GM21825 (cell line): ENCODE results near the gene GAPDHS.

Source experiments
- ATAC-seq: cut with Tn5 transposase; IDR thresholded peaks from one replicate; pipeline ENCODE4 v1.9.1; 2021; ENCODE audit warnings: mild to moderate bottlenecking, moderate library complexity; ENCODE audit not compliant: unreplicated experiment

The GAPDHS gene

DNA sequence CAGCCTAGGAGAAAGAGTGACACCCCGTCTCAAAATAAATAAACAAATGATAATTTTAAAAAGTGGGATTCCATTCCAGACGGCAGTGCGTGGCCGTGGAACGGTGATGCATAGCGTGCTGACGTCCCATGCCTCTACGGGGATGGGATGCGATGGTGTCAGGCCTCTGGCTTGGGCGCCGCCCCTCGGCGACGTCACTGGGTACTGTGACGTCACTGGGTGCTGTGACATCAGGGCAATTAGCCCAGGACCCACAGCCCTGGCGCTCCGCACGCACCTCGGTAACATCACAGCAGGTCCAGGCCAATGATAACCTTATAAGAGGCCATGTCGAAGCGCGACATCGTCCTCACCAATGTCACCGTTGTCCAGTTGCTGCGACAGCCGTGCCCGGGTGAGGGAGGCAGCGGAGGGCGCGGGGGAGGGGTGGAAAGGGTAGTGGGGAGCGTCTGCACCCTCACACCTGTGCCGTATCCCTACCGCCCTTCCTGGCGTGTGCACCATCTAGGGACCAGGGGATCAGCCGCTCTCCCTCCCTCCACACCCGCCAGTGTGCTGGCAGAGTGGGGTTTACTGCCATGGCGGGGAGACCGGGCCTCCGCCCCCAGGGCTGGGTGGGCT, at the start of gene GAPDHS:
Gene GAPDHS, plus strand, starts transcription at position 256 of the 621 bp plus-strand sequence. Its CDS starts 72 bp downstream, at position 328.
- ATAC-seq: no peak

DNA sequence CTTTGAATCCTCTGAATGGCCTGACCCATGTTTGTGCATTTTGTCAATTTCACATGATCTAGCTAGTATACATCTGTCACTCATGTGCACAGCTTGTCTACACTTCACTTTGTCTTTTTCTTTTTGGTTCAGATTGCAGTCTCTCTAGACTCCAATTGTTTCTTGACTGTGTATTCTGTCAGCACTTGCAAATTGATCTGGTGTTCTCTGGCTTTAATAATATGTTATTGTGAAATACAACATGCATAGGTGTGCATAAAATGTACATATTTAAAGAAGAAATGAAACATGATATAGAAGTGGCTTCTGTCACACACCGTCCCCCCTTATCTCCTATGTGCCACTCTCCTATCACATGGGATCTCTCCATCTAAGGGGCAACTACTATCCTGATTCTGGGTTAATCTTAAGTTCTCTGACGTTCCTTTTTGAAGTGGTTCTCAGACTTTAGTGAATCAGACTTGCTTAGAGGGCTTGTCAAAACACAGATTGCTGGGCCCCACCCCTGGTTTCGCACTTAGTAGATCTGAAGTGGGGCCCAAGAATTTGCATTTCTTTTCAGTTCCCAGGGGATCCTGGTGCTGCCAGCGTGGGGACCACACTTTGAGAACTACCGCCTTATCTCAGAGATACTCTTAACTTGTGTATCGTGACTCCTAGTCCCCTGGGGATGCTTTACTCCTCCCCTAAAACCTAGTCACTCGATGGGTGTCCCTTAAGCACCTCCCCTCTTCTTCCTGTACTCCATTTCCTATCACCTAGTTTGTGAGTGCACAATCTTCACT, 48.8 kb upstream of the GAPDHS start:
- ATAC-seq: peak; percentile 74

DNA sequence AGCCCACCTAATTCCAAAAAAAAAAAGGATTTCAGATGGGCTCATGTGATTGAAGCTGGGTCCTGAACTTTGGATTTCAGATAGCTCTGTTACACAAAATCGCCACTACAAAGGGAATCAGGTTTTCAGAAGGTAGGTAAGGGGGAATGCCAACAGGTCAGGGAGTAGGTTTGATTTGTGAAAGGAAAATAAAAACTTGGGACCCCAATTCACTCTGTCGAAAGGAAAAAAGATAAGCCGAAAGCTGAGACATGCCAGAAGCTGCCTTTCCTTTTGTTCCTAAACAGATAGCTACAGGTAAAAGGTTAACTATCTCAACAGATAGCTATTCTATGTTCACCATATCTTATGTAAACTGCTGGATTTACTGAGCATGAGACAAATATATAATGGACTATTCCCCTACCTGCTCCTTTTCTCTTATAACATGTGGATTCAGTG, 47.0 kb upstream of the GAPDHS start:
- no peak for ATAC-seq

DNA sequence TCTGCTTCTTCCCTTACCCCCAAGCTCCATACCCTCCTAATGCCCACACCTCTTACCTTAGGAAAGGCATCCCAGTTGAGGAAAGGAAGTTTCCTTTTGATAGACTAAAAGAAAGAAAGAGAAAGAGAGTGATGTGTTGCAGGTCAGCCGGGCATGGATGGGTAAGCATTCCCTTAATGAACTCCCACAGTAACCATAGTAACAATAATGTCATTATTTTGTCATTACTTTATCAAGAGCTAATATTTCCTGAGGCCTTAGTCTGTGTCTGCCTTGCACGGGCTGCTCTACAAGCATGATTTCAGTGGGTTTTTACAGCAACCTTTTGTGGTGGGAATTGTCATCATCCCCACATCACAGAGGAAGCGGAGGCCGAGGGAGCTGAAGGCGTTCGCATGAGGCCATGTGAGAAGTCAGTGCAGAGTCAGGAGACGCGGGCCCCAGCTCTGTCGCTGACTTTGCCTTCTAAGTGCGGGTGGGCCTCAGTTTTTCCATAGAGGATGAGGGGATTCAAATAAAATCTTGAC, 45.5 kb upstream of the GAPDHS start:
- no peak for ATAC-seq

DNA sequence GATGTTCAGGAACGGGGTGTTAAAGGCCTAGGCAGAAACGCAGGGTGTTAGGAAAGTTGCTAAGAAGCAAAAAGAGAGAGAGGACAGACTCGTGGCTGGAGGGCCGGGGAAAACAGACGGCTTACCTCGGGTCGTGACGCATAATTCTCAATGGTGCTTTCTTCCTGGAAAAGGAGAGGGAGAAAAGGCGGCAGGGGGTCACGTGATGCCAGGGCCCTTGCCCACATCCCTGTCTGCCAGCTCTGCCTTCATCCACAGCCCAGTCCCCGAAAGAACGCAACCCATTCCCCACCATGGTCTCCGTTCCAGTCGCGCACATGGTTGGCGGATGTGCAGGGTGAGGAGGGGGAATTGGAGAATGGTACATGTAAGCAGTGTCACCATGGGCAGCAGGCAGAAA, 44.6 kb upstream of the GAPDHS start:
- ATAC-seq: no peak

DNA sequence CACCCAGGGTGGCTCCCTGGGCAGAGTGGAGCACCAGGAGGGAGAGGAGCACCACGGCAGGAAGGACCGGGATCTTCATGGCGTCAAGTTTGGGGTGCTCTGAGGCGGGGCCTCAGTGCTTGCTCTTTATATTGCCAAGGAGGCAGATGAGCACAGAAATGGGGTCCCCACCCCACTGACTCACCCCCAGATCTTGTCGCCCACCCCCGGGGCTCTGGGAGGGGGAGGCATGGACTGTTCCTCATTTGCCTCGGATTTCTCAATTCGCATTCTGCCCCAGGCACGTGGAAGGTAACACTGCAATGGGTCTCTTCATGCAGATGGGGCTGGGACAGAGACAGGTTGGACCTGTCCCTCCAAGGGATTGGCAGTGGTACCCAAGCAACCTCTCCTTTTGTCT, 42.9 kb upstream of the GAPDHS start, which contains the start of gene KRTDAP:
Gene KRTDAP, minus strand, starts transcription at position 101 of the 400 bp plus-strand sequence. Its CDS starts 22 bp downstream, at position 79.
- no peak for ATAC-seq

DNA sequence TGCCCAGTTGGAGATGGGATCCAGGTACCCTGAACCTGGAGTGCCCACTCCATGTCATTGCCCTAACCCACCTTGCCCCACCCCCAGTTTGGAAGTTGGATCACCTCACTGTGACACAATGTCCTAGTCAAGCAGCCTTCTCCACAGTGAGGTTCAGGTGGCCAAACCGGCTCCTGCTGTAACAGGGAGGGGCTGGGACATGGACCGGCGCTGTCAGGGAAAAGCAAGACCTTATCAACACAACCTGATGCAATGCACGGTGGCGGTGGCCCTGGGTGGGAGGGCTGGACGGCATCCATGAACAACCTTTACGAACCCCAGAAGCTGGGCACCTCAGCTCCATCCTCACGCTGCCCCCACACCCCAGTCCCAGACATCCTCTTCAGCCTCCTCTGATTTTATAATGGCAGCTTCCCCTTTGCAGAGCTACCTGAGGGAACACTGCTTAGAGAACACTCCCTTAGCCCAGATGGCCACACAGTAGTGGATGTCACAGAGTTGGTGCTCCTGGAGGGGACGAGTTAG, 41.4 kb upstream of the GAPDHS start:
- no peak for ATAC-seq

DNA sequence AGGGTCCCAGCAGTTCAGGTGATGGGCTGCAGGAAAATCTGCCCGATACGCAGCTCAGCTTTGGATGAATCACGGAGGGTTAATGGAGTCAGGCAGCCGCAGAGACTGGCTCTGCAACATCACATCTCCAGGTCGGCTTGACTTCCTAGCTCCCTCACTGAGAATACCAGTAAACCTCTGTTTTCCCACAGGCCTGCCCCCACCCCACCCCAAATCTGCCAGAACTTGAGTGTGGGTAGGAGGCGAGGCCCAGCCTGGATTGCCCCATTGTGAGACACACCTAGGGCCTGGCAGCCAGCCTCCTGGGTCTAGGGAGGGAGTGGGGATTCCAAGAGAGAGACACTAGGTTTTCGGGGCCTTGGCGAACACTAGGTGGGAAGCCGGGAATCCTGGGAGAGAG, 39.3 kb upstream of the GAPDHS start:
- no peak for ATAC-seq

DNA sequence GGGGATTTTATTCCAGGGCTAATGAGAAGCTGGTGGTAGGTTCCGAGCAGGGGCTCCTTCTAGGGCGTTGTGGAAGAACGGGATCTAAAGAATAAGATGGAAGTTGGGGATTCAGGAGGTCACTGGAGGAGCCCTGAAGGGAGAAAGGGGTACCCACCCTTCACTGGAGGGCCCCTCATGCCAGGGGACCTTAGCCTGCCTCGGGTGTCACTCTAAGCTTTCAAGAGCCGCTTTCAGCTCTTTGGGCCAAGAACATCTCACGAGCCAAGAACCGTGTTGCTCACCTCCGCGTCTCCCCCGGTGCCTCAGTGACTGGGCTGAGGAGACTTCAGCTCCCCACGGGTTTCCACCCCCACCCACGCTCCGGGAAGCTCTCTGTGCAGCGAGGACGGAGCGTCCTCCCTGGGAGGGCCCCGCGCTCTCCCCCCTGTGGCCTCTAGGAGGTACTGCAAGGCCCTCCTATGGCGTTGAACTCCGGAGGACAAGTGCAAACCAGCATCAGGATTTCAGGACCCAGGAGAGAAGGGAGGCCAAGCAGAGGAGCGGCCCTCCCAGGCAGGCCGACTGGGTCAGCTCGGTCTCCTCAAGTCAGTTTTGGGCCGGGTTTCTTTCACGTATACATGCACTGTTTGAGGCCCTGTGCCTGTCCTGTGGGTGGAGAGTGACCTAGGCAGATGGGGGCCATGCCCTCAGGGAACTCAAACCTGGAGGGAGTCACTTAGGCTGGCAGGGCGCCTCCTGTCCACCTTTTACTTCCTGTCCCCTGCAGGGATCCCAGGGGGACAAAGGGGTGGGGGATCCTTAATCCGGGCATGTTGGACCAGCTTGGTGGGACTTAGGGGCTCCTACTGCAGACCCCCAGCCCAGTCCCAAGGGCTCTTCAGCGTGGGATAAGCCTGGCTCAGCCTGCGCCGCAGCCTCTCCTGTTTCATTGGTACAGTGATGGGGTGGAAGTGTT, 37.9 kb upstream of the GAPDHS start:
- ATAC-seq: no peak

DNA sequence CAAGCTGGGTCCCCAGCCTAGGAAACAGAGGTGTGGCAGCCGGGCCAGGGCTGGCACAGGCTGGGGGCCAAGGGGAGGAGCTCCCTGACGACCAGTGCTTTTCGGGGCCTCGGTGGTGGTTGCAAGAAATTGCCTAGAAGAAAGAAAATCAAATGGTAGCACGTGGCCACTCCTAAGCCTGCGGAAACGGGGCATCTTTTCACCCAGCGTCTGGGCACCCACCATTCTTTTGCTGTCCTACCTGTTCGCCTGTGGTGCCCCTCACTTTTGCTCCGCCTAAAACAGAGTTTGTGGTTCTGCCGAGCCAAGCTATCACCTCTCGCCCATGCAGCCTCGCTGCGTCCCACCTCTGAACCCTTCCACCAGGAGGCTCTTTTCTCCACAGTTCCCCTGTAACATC, 35.9 kb upstream of the GAPDHS start:
- no peak for ATAC-seq

DNA sequence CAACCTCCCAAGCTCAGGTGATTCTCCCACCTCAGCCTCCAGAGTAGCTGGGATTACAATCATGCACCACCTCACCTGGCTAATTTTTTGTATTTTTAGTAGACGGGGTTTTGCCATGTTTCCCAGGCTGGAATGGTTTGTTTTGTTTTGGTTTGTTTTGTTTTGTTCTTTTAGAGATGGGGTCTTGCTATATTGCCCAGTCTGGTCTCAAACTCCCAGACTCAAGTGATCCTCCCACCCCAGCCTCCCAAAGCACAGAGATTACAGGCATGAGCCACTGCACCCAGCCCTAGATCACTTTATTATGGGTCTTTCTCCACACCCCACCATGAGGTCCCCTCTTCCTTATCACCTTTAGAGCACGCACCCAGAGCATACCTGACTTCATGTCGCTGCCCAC, 35.0 kb upstream of the GAPDHS start:
- ATAC-seq: no peak

DNA sequence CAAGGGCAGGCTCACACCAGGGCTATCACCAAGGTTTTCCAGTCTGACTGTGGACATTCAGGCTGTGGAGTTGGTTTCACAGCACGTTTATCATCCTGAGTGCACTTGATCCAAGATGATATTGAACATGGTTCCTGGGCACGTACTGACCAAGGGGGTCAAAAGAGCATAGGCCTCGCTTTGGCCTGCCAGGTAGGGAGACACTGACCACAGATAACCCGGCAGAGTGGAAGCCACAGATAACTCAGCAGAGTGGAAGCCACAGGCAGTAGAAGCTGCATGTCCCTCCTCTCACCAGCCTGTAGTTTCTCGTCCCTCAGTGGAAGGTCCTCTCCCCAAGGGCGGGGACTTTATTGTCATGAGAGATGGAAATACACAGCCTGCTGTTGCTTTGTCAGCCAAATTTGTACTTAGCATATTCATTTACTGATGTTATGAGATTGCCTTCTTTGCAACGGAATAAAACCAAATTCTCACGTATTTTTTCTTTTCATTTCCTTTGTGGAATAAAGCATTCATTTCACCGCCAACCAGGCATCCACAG, 34.2 kb upstream of the GAPDHS start:
- ATAC-seq: no peak

DNA sequence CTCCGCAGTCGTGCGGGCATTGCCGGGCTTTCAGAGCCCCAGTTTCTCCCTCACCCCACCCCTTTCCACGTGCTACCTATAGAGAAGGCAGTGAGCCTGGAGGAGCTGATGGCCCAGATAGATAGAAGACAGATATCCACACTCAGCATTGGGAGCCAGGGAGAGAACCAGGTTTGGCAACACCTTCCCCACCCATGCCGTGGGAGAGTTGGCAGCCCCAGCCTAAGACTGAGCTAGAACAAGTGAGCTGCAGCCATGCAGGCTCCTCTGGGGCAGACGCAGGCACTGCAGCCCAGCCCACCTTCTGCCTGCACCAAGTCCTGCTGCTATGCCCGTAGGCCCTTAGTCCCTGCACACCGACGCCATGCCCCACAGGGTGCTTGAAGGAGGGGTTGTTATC, 32.6 kb upstream of the GAPDHS start:
- ATAC-seq: no peak

DNA sequence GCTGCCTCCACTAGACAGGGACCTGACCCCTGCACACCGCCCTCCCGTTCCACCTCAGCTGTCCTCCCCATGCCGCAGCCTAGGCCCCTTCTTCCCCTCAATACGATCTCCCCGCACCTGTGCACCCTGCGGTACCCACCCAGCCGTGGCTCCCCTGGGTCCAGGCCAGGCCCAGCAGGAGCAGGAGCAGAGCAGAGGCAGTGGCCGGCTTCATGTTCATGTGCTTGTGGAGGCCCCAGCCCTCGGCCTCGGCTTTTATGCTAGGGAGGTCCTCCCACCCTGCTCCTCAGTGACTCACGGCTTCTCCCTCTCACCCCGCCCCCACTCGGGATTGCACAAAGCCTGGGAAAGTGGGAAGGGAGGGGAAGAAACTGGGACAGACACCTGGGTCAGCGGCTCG, 31.6 kb upstream of the GAPDHS start:
- no peak for ATAC-seq

DNA sequence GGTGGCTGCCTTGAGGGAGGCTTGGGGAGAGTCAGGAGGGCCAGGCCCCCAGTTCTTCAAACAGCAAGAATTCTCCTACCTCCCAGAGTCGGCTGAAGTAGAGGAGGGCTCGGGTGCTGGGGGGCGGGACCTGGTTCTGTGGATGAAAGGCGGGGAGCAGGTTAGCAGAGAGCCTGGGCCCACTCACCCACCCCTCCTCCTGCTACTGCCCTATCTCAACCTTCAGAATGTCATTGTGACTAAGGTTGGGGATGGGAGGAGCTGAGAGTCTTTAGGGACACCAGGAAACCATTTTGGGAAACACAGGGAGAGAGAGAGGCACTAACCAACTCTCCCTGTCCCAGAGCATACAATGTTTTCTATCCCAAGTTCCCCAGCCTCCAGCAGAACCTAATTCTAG, 30.5 kb upstream of the GAPDHS start:
- no peak for ATAC-seq

DNA sequence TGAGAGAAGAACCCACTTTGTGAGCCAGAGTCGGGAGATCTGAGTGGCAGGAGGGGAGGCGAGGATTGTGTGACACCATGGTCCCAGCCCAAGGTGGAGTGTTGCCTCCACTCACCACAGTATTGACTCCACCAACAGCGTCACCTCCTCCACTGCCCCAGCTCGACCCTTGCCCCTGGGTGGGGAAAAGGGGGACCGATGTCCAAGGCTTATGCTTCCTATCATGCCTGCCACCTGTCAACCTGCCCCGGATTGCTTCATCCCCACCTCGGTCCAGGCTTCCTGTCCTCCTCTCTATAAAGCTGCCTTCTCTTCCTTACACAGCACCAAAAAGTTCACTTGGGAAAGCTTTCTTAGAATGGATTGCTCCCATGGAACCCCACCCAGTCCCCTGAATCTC, 27.2 kb upstream of the GAPDHS start:
- no peak for ATAC-seq

DNA sequence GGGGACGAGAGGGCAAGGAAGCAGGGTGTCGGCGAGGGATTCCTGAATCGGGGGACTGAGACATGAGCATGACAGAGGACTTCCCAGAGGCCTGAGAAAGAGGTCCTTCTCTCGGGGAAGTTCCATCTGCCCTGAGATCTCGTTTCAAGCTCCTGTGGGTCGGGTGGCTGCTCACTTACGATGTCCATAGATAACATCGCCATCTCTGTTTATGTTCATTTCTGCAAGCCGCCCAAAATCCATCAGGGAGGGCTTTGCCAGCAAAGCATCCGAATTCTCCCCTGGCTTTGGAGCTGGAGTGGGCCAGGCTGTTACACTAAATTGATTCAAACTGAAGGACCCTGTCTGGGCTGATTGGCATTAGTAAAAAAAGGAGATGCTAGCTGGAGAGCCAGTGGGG, 25.7 kb upstream of the GAPDHS start:
- no peak for ATAC-seq

DNA sequence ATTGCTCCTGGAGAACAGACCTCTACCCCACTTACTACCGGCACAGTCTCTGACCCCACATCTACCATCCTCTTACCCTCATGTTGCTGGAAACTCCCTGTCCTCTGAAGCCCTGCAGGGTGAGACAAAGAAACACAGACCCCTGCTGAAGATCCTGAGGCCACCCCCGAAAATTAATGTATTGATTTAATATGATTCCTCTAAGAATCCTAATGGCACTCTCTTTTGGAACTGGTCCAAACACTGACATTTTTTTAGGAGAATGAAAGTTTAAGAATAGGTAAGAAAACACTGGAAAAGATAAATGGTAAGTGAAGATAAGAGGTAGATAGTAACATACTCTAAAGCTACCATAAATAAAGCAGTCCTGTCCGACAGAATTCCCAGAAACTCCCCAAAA, 25.1 kb upstream of the GAPDHS start:
- ATAC-seq: no peak

DNA sequence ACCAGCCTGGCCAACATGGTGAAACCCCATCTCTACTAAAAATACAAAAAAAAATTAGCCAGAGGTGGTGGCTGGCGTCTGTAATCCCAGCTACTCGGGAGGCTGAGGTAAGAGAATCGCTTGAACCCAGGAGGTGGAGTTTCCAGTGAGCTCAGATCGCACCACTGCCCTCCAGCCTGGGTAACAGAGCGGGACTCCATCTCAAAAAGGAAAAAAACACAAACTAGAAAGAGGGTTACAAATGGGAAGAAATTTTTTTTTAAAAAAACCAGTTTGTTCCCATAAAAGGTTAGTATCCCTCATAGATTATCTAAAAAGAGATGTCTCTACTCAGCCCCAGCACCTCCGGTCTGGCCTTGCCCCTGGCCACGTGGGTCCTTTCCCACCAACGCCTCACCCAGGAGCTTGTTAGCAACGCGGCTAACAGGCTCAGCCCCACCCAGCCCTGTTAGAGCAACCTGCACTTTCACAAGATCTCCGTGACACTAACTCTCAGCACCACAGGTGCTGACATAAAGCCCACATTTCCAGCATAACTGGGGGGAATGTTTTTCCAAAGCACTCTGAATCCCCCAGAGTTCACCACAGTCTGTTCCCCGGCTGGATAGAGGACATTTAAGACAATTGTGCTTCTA, 24.1 kb upstream of the GAPDHS start:
- ATAC-seq: no peak
